Heart right ventricle (tissue), 16 donors: ENCODE results near the gene DCTN1. TPM values are rescaled to one million over a fixed set of nuclear protein-coding genes. Genes with fewer than 3 reads are reported as not detected.
"Not testable (repeated sequence)": the region's sequence is repeated elsewhere in the genome, so short reads cannot be mapped to it uniquely, and the experiment has no call there.

Experiments used
- ATAC-seq, 8 donors: fragments of 200-7000 bp; cut with Tn5 transposase; one replicate each; pipeline ENCODE4 v1.9.1; 2020; ENCODE audit warnings: mild to moderate bottlenecking in 8 of 8, moderate library complexity in 8 of 8, moderate number of reproducible peaks in 1 of 8
- DNase-seq, 2 donors: peaks; one replicate each; pipeline ENCODE4 v3.0.0-alpha.2; 2020
- H3K27ac ChIP-seq, 10 donors: fragments of 200-600 bp; sonication (generic) in 2 of 10; one replicate each; pipeline versions ENCODE4 v1.5.0 to v1.8.0; 2020 to 2022; ENCODE audit warnings: mild to moderate bottlenecking in 3 of 10
- H3K27me3 ChIP-seq, 7 donors: fragments of 200-600 bp; one replicate each; pipeline ENCODE4 v1.8.0; 2021 to 2022; ENCODE audit warnings: mild to moderate bottlenecking in 2 of 7
- H3K36me3 ChIP-seq, 9 donors: fragments of 200-600 bp; sonication (generic) in 1 of 9; one replicate each; pipeline versions ENCODE4 v1.5.0 to v1.8.0; 2020 to 2022; ENCODE audit warnings: mild to moderate bottlenecking in 2 of 9
- H3K4me1 ChIP-seq, 9 donors: fragments of 200-600 bp; sonication (generic) in 1 of 9; one replicate each; pipeline versions ENCODE4 v1.5.0 to v1.8.0; 2020 to 2022; ENCODE audit warnings: mild to moderate bottlenecking in 4 of 9
- H3K4me3 ChIP-seq, 10 donors: fragments of 200-600 bp; sonication (generic) in 2 of 10; one replicate each; pipeline versions ENCODE4 v1.5.0 to v1.8.0; 2020 to 2022; ENCODE audit warnings: mild to moderate bottlenecking in 7 of 10, moderate library complexity in 2 of 10
- H3K9me3 ChIP-seq, 11 donors: fragments of 200-600 bp in 10 of 11; sonication (generic) in 2 of 11; one replicate each; pipeline versions ENCODE4 v1.5.0 to v1.8.0; 2013 to 2022; ENCODE audit warnings: mild to moderate bottlenecking in 2 of 11, control low read depth in 1 of 11, moderate library complexity in 1 of 11
- WGBS, 2 donors: extraction: QIAGEN DNeasy Blood & Tissue Kit; methylation state at CpG; one replicate each; pipeline ENCODE4 v1.1.7; 2013; ENCODE audit warnings: inconsistent platforms in 1 of 2; 5-methylcytosine and 5-hydroxymethylcytosine counted together
- intact Hi-C, 10 donors: fragments of 100-400 bp; cut with DNase I; formaldehyde crosslinking; loops; one replicate each; pipeline versions ENCODE4 v1.11.1 to v1.14.2; 2022
- polyA plus RNA-seq, 2 donors: library from polyadenylated mRNA; stranded (reverse); fragments of 200-250 nt; gene quantifications; one replicate each; pipeline ENCODE4 v1.2.3, GENCODE V29; 2013
- total RNA-seq, 10 donors: library from RNA; stranded (reverse); fragmentation: NEBNext Ultra II Directional in 3 of 10; extraction: Animal tissue kit (Norgen Biotek cat#: 25700) in 3 of 10; gene quantifications; one replicate each; pipeline versions ENCODE4 v1.2.1 to v1.2.4, GENCODE V29; 2021 to 2023
- TF ChIP-seq, protein P1 (sequence below), 9 donors: fragments of 200-600 bp; sonication (generic) in 2 of 9; IDR thresholded peaks; one replicate each; pipeline versions ENCODE4 v1.5.0 to v1.8.0; 2021 to 2022; ENCODE audit warnings: antibody characterized with exemption in 9 of 9, mild to moderate bottlenecking in 5 of 9, moderate library complexity in 1 of 9
- donor health status: Arrhythmogenic right ventricular cardiomyopathy.
- donor health status: ischemic (EF 13 %, LVEDD 7.1; RV severe dilation, severe dysfunction).
- donor health status: healthy with polysubstance abuse.
- donor health status: DM: no; HTN: yes; CAD: no.
- donor health status: DM: no; HTN: no; CAD: no.
- donor health status: ischemic (EF 25% LVEDD 6.9; RV normal size, moderate dysfunction).
- donor health status: ischemic (EF 25% LVEDD 5.7; RV mildly dilated, moderate dysfunction).
- donor health status: healthy.
- donor health status: DM: yes; HTN: yes; CAD: no.
- donor health status: Ischemic cardiomyopathy.
- donor health status: ischemic (EF 35%, LVEDD 5.7; RV mildly dilated, moderate dysfunction).
- donor health status: nonischemic (EF 11% LVEDD 7.7; RV severe dilation, severe dysfunction).
- donor health status: DM: yes; HTN: yes; CAD: no.
- donor health status: PGD.
- donor health status: ischemic (EF 29% LVEDD 5.4; RV normal size, mild dysfunction).
- donor health status: nonischemic (EF 23%, LVEDD 6.1; RV moderate dilation, normal function).

The DCTN1 gene
- total and polyA plus RNA-seq, 12 donors = 123 to 285 (median 183) TPM

DNA sequence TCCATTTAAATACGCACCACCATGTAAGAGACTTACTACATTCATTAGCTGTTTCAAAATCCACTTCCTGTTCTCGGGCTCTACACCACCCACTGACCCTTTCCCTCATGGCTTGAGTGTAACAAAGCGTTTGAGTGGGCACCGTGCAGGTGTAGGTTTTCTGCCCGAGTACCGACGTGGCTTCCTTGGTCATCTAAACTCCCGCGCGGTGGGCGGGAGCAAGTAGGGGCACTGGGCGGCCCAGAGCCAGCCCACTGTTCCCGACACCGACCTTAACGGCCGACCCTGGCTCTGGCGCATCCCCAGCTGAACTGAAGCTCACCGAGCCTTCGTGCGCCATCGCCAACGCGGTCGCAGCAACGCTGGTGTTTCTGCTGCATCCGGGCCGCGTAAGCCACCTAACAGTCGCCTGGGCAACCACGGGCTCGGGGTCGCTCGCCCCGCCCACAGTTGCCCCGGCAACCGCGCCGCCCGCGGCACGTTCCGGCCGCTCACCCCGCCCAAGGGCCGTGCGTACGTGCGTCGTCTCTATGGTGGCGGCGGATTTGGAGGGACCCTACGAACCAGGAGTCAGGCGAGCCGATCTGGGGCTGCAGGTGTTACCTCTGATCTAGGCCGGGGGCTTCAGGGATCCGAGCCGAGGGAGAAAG, 41.2 kb upstream of the DCTN1 start, which contains the start of the genes C2orf81 and WDR54:
C2orf81 (minus strand) TSS at position 399 of the 650 bp plus-strand sequence; CDS start at position 340, 59 bp downstream.
WDR54 (plus strand) TSS at position 510 of the 650 bp plus-strand sequence. CDS start 424 bp downstream, outside the sequence.
- ATAC-seq = peak; percentile 88 to 95 (median 90)
- no peaks in the 10 kb centered on the region for H3K9me3 ChIP-seq
- peaks cover 0 to 5% (median 0%) of the 10 kb centered on the region in 7 donors for H3K27me3 ChIP-seq
- TF ChIP-seq, protein P1, sequence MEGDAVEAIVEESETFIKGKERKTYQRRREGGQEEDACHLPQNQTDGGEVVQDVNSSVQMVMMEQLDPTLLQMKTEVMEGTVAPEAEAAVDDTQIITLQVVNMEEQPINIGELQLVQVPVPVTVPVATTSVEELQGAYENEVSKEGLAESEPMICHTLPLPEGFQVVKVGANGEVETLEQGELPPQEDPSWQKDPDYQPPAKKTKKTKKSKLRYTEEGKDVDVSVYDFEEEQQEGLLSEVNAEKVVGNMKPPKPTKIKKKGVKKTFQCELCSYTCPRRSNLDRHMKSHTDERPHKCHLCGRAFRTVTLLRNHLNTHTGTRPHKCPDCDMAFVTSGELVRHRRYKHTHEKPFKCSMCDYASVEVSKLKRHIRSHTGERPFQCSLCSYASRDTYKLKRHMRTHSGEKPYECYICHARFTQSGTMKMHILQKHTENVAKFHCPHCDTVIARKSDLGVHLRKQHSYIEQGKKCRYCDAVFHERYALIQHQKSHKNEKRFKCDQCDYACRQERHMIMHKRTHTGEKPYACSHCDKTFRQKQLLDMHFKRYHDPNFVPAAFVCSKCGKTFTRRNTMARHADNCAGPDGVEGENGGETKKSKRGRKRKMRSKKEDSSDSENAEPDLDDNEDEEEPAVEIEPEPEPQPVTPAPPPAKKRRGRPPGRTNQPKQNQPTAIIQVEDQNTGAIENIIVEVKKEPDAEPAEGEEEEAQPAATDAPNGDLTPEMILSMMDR (IDR thresholded peaks at IDR 0.05) = no peak
- H3K4me3 ChIP-seq = peak within 1 kb of the TSS; percentile 34 to 93 (median 68)
- H3K27ac ChIP-seq = peak within 1 kb of the TSS in 9 of 10 donors; percentile 17 to 86 (median 55)
- intact Hi-C loops = loop anchor here in 1 of 10 donors (2.0 kb wide), 1 partner anchor 17 kb away; no protein-coding TSS in a partner anchor
- H3K36me3 ChIP-seq = peaks cover 0 to 20% (median 7%) of the 10 kb centered on the region in 9 donors
- H3K4me1 ChIP-seq = peaks cover 3 to 37% (median 27%) of the 10 kb centered on the region in 9 donors
- peak; percentile 85 to 88 for DNase-seq
- 0 to 1% methylated on average over 53 to 57 of the region's 57 CpGs for WGBS, 2 donors

DNA sequence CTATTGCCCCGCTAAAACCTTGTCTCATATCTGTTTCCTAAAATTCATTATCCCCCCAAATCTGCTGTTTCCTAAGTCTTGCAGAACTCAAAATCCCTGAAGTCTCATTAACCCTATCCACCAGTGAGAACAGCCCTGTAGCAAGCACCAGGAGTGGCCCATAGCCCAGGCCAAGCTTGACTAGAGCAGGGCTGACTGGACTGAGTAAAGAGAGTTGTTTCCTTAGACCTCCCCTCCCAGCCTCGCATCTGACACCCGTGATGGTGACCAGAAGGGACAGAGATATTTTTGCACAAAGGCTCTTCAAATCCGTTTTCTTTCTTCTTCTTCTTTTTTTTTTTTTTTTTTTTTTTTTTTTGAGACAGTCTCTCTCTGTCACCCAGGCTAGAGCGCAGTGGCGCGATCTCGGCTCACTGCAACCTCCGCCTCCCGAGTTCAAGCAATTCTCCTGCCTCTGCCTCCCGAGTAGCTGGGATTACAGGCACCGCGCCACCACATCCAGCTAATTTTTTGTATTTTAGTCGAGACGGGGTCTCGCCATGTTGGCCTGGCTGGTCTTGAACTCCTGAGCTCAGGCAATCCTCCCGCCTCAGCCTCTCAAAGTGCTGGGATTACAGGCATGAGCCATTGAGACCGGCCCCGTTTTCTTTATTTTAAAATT, 40.5 kb upstream of the DCTN1 start:
- intact Hi-C loops = loop anchor here in 1 of 10 donors (2.0 kb wide), 1 partner anchor 18 kb away; no protein-coding TSS in a partner anchor
- Histone ChIP-seq H3K27ac (peak overlapping the region in 2 of 10 donors; percentile 63 to 66), H3K4me1 (peaks cover 4 to 44% (median 35%) of the 10 kb centered on the region in 9 donors), H3K36me3 (peaks cover 0 to 12% (median 5%) of the 10 kb centered on the region in 9 donors), H3K27me3 (peaks cover 0 to 12% (median 0%) of the 10 kb centered on the region in 7 donors), H3K4me3 (peak overlapping the region in 8 of 10 donors; percentile 55 to 93 (median 74))
- DNase-seq, H3K9me3 ChIP-seq, ATAC-seq: not testable (repeated sequence)
- WGBS, 2 donors = 79% methylated on average over 19 of the region's 19 CpGs

- H3K4me3 ChIP-seq = no peak overlapping the region
- peaks cover 0 to 7% (median 0%) of the 10 kb centered on the region in 9 donors for H3K36me3 ChIP-seq
- intact Hi-C loops = loop anchor here in 1 of 10 donors (2.0 kb wide), 1 partner anchor 19 kb away; no protein-coding TSS in a partner anchor
These were observed 39.9 kb upstream of the DCTN1 start for GRCh38 chr2:74420006-74420405.

GRCh38 chr2:74419345-74419744, 39.2 kb upstream of the DCTN1 start:
- intact Hi-C loops = loop anchor here in 1 of 10 donors (5.0 kb wide), 1 partner anchor 53 kb away; the partner anchor contains the start of gene MRPL53
- no peaks in the 10 kb centered on the region for H3K36me3 ChIP-seq
- H3K4me1 ChIP-seq = peaks cover 7 to 56% (median 46%) of the 10 kb centered on the region in 9 donors
- 83 to 89% methylated on average over 1 of the region's 1 CpG for WGBS, 2 donors
- TF ChIP-seq, protein P1 (IDR thresholded peaks at IDR 0.05) = no peak
- DNase-seq (no peak), ATAC-seq (no peak)
- no peak overlapping the region for H3K27ac ChIP-seq
- no peaks in the 10 kb centered on the region for H3K9me3 ChIP-seq
- no peak overlapping the region for H3K4me3 ChIP-seq
- H3K27me3 ChIP-seq = peaks cover 0 to 23% (median 0%) of the 10 kb centered on the region in 7 donors

More at GRCh38 chr2:74420006-74420405, 39.9 kb upstream of the DCTN1 start:
- Histone ChIP-seq H3K27me3 (peaks cover 0 to 17% (median 0%) of the 10 kb centered on the region in 7 donors), H3K9me3 (no peaks in the 10 kb centered on the region), H3K4me1 (peaks cover 4 to 49% (median 40%) of the 10 kb centered on the region in 9 donors), H3K27ac (no peak overlapping the region)
- TF ChIP-seq, protein P1 (IDR thresholded peaks at IDR 0.05) = no peak
- WGBS, 2 donors = 79 to 85% methylated on average over 2 of the region's 2 CpGs
- ATAC-seq (no peak), DNase-seq (no peak)
